OCI-LY1 (cell line): ENCODE data around the gene EVL.

Experiments used
- H2AFZ ChIP-seq: fragments of 200-600 bp; sonication (generic), shearing (Covaris generic); 2 replicates; pipeline ENCODE4 v1.6.0; 2014; ENCODE audit warnings: antibody characterized with exemption, mild to moderate bottlenecking, low read length
- H3F3A ChIP-seq: fragments of 200-600 bp; sonication (generic), shearing (Covaris generic); 2 replicates; pipeline ENCODE4 v1.6.0; 2014; ENCODE audit warnings: mild to moderate bottlenecking, antibody characterized with exemption, low read length, moderate library complexity; ENCODE audit not compliant: insufficient read depth
- H3K27ac ChIP-seq: fragments of 200-600 bp; sonication (generic); 2 replicates; pipeline ENCODE4 v1.5.1; 2014; ENCODE audit warnings: low read length, mixed run types, mild to moderate bottlenecking, low read depth; ENCODE audit not compliant: poor library complexity, severe bottlenecking
- H3K27me3 ChIP-seq: fragments of 200-600 bp; sonication (generic); 2 replicates; pipeline ENCODE4 v1.6.0; 2014; ENCODE audit warnings: antibody characterized with exemption, mild to moderate bottlenecking, low read length, moderate library complexity; ENCODE audit not compliant: insufficient read depth
- H3K36me3 ChIP-seq: fragments of 200-600 bp; sonication (generic); 2 replicates; pipeline ENCODE4 v1.6.1; 2014; ENCODE audit warnings: mild to moderate bottlenecking, antibody characterized with exemption, low read length, moderate library complexity, mixed read lengths; ENCODE audit not compliant: insufficient read depth
- H3K4me1 ChIP-seq: fragments of 200-600 bp; sonication (generic); 2 replicates; pipeline ENCODE4 v1.5.1; 2014; ENCODE audit warnings: mild to moderate bottlenecking, low read length, moderate library complexity; ENCODE audit not compliant: insufficient read depth, severe bottlenecking
- H3K4me2 ChIP-seq: fragments of 200-600 bp; sonication (generic), shearing (Covaris generic); 2 replicates; pipeline ENCODE4 v1.6.1; 2014; ENCODE audit warnings: low read length
- H3K4me3 ChIP-seq: fragments of 200-600 bp; sonication (generic); 2 replicates; pipeline ENCODE4 v1.5.1; 2014; ENCODE audit warnings: low read length, low read depth, mild to moderate bottlenecking, mixed read lengths; ENCODE audit not compliant: poor library complexity, severe bottlenecking
- H3K79me2 ChIP-seq: fragments of 200-600 bp; shearing (Covaris generic); 2 replicates; pipeline ENCODE4 v1.6.1; 2016; ENCODE audit warnings: mixed run types, low read length, mixed read lengths; ENCODE audit not compliant: insufficient read depth
- H3K9ac ChIP-seq: fragments of 200-600 bp; sonication (generic), shearing (Covaris generic); 2 replicates; pipeline ENCODE4 v1.6.1; 2014; ENCODE audit warnings: mild to moderate bottlenecking, low read length, mixed read lengths
- H3K9me2 ChIP-seq: fragments of 200-600 bp; sonication (generic), shearing (Covaris generic); 2 replicates; pipeline ENCODE4 v1.6.1; 2014; ENCODE audit warnings: low read depth, mild to moderate bottlenecking, low read length, mixed read lengths
- H3K9me3 ChIP-seq: fragments of 200-600 bp; shearing (Covaris generic); 2 replicates; pipeline ENCODE4 v1.6.1; 2014; ENCODE audit warnings: low read length, mixed read lengths
- H4K20me1 ChIP-seq: fragments of 200-600 bp; sonication (generic), shearing (Covaris generic); 2 replicates; pipeline ENCODE4 v1.6.0; 2016; ENCODE audit warnings: mild to moderate bottlenecking, low read length; ENCODE audit not compliant: insufficient read depth
- EZH2 ChIP-seq: fragments of 200-600 bp; sonication (generic), shearing (Covaris generic); IDR thresholded peaks from 2 replicates; pipeline ENCODE4 v1.8.0; 2017; ENCODE audit warnings: borderline replicate concordance, mixed run types, mild to moderate bottlenecking, antibody characterized with exemption, low read length, moderate library complexity, mixed read lengths
- TF ChIP-seq, protein P1 (sequence below): fragments of 200-600 bp; sonication (generic), shearing (Covaris generic); IDR thresholded peaks from 2 replicates; pipeline ENCODE4 v1.5.1; 2017; ENCODE audit warnings: mild to moderate bottlenecking, antibody characterized with exemption, low read length, moderate library complexity, mixed read lengths

Gene EVL

DNA sequence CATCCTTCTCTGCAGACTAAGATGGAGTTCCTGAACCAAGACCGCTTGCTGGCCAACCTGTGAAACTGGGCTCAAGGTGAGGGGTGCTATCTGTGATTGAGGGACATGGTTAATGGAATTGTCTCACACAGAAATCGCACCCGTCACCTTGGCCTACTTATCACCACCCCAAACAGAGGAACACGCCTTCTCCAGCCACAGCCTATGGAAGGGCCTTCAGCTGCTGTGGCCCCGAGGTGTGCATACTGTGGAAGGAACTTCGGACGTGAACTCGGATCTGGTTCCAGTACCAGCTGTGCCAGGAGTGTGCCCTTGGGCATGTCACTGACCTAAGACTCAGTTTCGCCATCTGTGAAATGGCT is 44.4 kb downstream of the EVL start:
- Histone ChIP-seq H3K9ac (no peak overlapping the region), H3K9me2 (no peaks in the 10 kb centered on the region), H3K27ac (no peak overlapping the region), H4K20me1 (no peaks in the 10 kb centered on the region), H3K9me3 (no peaks in the 10 kb centered on the region), H3K27me3 (no peaks in the 10 kb centered on the region), H3K4me2 (no peak overlapping the region), H3K36me3 (peaks cover 5% of the 10 kb centered on the region; the same call in 1 of the 2 replicates), H3K4me1 (no peaks in the 10 kb centered on the region), H2AFZ (no peak overlapping the region), H3K79me2 (no peaks in the 10 kb centered on the region), H3F3A (no peaks in the 10 kb centered on the region), H3K4me3 (no peak overlapping the region)
- TF ChIP-seq, protein P1, sequence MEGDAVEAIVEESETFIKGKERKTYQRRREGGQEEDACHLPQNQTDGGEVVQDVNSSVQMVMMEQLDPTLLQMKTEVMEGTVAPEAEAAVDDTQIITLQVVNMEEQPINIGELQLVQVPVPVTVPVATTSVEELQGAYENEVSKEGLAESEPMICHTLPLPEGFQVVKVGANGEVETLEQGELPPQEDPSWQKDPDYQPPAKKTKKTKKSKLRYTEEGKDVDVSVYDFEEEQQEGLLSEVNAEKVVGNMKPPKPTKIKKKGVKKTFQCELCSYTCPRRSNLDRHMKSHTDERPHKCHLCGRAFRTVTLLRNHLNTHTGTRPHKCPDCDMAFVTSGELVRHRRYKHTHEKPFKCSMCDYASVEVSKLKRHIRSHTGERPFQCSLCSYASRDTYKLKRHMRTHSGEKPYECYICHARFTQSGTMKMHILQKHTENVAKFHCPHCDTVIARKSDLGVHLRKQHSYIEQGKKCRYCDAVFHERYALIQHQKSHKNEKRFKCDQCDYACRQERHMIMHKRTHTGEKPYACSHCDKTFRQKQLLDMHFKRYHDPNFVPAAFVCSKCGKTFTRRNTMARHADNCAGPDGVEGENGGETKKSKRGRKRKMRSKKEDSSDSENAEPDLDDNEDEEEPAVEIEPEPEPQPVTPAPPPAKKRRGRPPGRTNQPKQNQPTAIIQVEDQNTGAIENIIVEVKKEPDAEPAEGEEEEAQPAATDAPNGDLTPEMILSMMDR, result no peak
- no peak for TF ChIP-seq EZH2

DNA sequence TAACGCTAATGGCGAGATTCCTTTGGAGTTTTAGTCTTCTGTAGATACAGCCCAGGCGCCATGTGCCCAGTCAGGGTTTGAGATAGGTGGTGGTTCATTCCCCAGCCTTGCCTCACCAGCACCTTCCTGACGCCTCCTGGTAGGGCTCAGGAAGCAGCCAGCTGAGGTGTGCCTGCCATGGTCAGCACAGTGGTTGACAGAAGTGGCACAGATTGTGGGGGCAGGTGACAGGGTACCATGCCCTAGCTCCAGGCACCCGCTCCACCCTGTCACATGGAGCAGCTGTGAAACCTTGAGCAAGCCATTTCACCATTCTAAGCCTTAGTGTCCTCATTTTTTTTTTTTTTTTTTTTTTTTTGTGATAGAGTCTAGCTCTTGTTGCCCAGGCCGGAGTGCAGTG is 45.6 kb downstream of the EVL start:
- TF ChIP-seq, protein P1, result no peak
- no peak for TF ChIP-seq EZH2
- Histone ChIP-seq H3K9me2 (no peaks in the 10 kb centered on the region), H3K27ac (no peak overlapping the region), H3K4me2 (no peak overlapping the region), H3K4me3 (no peak overlapping the region), H3K36me3 (peaks cover 5% of the 10 kb centered on the region; the same call in 1 of the 2 replicates), H3K79me2 (no peaks in the 10 kb centered on the region), H3F3A (no peaks in the 10 kb centered on the region), H3K27me3 (no peaks in the 10 kb centered on the region), H3K9ac (no peak overlapping the region), H3K9me3 (no peaks in the 10 kb centered on the region), H4K20me1 (no peaks in the 10 kb centered on the region), H2AFZ (no peak overlapping the region), H3K4me1 (no peaks in the 10 kb centered on the region)

DNA sequence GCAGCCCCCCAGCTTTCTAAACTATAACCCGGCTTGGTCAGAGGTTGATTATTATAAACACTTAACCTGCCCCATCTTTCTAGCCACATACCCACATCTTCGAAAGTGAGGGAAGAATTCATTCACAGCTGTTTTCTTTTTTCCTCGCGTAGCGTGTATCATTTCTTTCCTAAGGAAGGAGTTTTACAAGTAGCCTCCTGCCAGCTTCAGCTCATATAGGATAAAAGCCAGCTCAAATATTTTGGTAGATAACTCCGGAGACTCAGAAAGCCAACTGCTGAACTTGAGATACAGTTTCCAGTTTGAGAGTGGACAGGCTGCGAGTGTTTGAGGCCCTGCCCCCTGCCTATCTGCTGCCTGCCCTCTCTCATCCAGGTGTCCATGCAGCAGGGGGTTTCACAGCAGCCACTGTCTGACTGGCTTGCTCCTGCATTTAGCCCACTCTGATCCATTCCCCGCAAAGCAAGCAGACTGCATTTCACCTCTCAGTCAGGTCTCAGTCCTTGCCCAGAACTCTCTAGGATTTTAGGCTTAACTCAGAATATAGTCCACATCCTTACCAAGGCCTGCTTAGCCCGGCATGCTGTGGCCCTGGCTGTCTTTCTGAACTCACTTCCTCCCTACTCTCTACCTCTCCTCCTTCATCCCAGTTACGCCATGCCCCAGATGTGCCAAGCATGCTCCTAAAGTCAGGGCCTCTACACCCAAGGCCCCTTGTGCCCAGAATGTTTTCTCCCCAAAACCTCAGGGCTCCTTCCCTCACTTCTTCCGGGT is 46.9 kb downstream of the EVL start:
- TF ChIP-seq, protein P1, result no peak
- Histone ChIP-seq H3K9me3 (no peaks in the 10 kb centered on the region), H3K27ac (no peak overlapping the region), H2AFZ (no peak overlapping the region), H3K4me3 (no peak overlapping the region), H3K79me2 (no peaks in the 10 kb centered on the region), H3K27me3 (no peaks in the 10 kb centered on the region), H3K4me2 (no peak overlapping the region), H3K4me1 (no peaks in the 10 kb centered on the region), H3F3A (no peaks in the 10 kb centered on the region), H3K9me2 (no peaks in the 10 kb centered on the region), H3K36me3 (peaks cover 10% of the 10 kb centered on the region; the same call in 1 of the 2 replicates), H3K9ac (no peak overlapping the region), H4K20me1 (no peaks in the 10 kb centered on the region)
